Neural cell (in vitro differentiated cells): Measurements from ENCODE around the gene MISFA. TPM values are rescaled to one million over a fixed set of nuclear protein-coding genes. Genes with fewer than 3 reads are reported as not detected.

ENCODE experiments used
- H2AFZ ChIP-seq: fragments of 200-600, 300-800 bp; sonication (generic), shearing (Covaris generic); 2 replicates; pipeline ENCODE4 v1.6.0; 2014; ENCODE audit warnings: low read depth, mild to moderate bottlenecking, antibody characterized with exemption, low read length, moderate library complexity
- H3F3A ChIP-seq: fragments of 200-600 bp; shearing (Covaris generic); 2 replicates; pipeline ENCODE4 v1.6.1; 2016; ENCODE audit warnings: mild to moderate bottlenecking, moderate library complexity, mixed read lengths, antibody characterized with exemption, low read length; ENCODE audit not compliant: insufficient read depth, poor library complexity, severe bottlenecking
- H3K27ac ChIP-seq: fragments of 200-600, 300-800 bp; sonication (generic), shearing (Covaris generic); 2 replicates; pipeline ENCODE4 v1.5.1; 2014; ENCODE audit warnings: mild to moderate bottlenecking, low read length, moderate library complexity
- H3K27me3 ChIP-seq: fragments of 300-800, 200-600 bp; sonication (generic), shearing (Covaris generic); 2 replicates; pipeline ENCODE4 v1.6.0; 2014; ENCODE audit warnings: mild to moderate bottlenecking, low read depth, low read length, moderate library complexity; ENCODE audit not compliant: insufficient read depth
- H3K36me3 ChIP-seq: fragments of 300-800, 200-600 bp; sonication (generic), shearing (Covaris generic); 2 replicates; pipeline ENCODE4 v1.5.1; 2014; ENCODE audit warnings: mild to moderate bottlenecking, antibody characterized with exemption, low read length, moderate library complexity; ENCODE audit not compliant: insufficient read depth
- H3K4me2 ChIP-seq: fragments of 300-800, 200-600 bp; sonication (generic), shearing (Covaris generic); 2 replicates; pipeline ENCODE4 v1.6.0; 2014; ENCODE audit warnings: mild to moderate bottlenecking, low read length
- H3K4me3 ChIP-seq: fragments of 300-800, 200-600 bp; sonication (generic), shearing (Covaris generic); 2 replicates; pipeline ENCODE4 v1.5.1; 2014; ENCODE audit warnings: mild to moderate bottlenecking, low read length, moderate library complexity
- H3K79me2 ChIP-seq: fragments of 200-600 bp; shearing (Covaris generic); replicated peaks from 2 replicates; pipeline ENCODE4 v1.6.0; 2014; ENCODE audit warnings: mild to moderate bottlenecking, low read length, moderate library complexity; ENCODE audit not compliant: insufficient read depth
- H3K9ac ChIP-seq: fragments of 300-800, 200-600 bp; sonication (generic), shearing (Covaris generic); 2 replicates; pipeline ENCODE4 v1.6.1; 2016; ENCODE audit warnings: mild to moderate bottlenecking, low read length, mixed read lengths
- H3K9me2 ChIP-seq: fragments of 200-600 bp; shearing (Covaris generic); 2 replicates; pipeline ENCODE4 v1.6.1; 2016; ENCODE audit warnings: mild to moderate bottlenecking, low read length, mixed read lengths; ENCODE audit not compliant: insufficient read depth
- H3K9me3 ChIP-seq: fragments of 200-600, 300-800 bp; sonication (generic), shearing (Covaris generic); 2 replicates; pipeline ENCODE4 v1.6.1; 2016; ENCODE audit warnings: mild to moderate bottlenecking, mixed run types, low read length, moderate library complexity, mixed read lengths
- H4K20me1 ChIP-seq: fragments of 200-600 bp; shearing (Covaris generic); 2 replicates; pipeline ENCODE4 v1.6.1; 2016; ENCODE audit warnings: mild to moderate bottlenecking, mixed run types; ENCODE audit not compliant: insufficient read depth
- EP300 ChIP-seq: fragments of 450-650 bp; conservative IDR thresholded peaks from 2 replicates; pipeline ENCODE4 v1.6.1; 2014; ENCODE audit warnings: antibody characterized with exemption, mild to moderate bottlenecking, moderate library complexity; ENCODE audit not compliant: poor library complexity, severe bottlenecking
- EZH2 ChIP-seq: fragments of 200-600, 300-800 bp; shearing (Covaris generic), sonication (generic); IDR thresholded peaks from 2 replicates; pipeline ENCODE4 v1.6.1; 2014; ENCODE audit warnings: antibody characterized with exemption, low read length, borderline replicate concordance, mild to moderate bottlenecking; ENCODE audit not compliant: insufficient read depth, poor library complexity, severe bottlenecking
- MXI1 ChIP-seq: fragments of 450-650 bp; conservative IDR thresholded peaks from 2 replicates; pipeline ENCODE4 v1.6.1; 2014; ENCODE audit warnings: antibody characterized with exemption, mild to moderate bottlenecking; ENCODE audit not compliant: poor library complexity, severe bottlenecking
- POLR2AphosphoS5 ChIP-seq: IDR thresholded peaks from 2 replicates; pipeline ENCODE4 v1.6.1; 2012
- RAD21 ChIP-seq: fragments of 450-650 bp; conservative IDR thresholded peaks from 2 replicates; pipeline ENCODE4 v1.6.1; 2014; ENCODE audit warnings: antibody characterized with exemption, mild to moderate bottlenecking, moderate library complexity
- SMC3 ChIP-seq: fragments of 450-650 bp; conservative IDR thresholded peaks from 2 replicates; pipeline ENCODE4 v1.6.1; 2014; ENCODE audit warnings: antibody characterized with exemption, mild to moderate bottlenecking, moderate library complexity; ENCODE audit not compliant: poor library complexity
- TAF1 ChIP-seq: IDR thresholded peaks from 2 replicates; pipeline ENCODE4 v1.6.1; 2012; ENCODE audit warnings: low read depth
- polyA plus RNA-seq: library from polyadenylated mRNA; depleted of rRNA; stranded (reverse); fragments of >200 nt; gene quantifications from 2 replicates; pipeline ENCODE4 v1.2.3, GENCODE V29; 2014
- TF ChIP-seq, protein P1 (sequence below): IDR thresholded peaks from 2 replicates; pipeline ENCODE4 v1.6.1; 2012; ENCODE audit warnings: borderline replicate concordance
- TF ChIP-seq, protein P2 (sequence below): fragments of 450-650 bp; IDR thresholded peaks from 2 replicates; pipeline ENCODE4 v1.5.1; 2014; ENCODE audit warnings: antibody characterized with exemption, mild to moderate bottlenecking, moderate library complexity; ENCODE audit not compliant: poor library complexity, severe bottlenecking

The MISFA gene
- polyA plus RNA-seq, 1 donor from 2014 or later = 6.0 TPM

- no peak overlapping the region for H2AFZ ChIP-seq
- TF ChIP-seq, protein P1, sequence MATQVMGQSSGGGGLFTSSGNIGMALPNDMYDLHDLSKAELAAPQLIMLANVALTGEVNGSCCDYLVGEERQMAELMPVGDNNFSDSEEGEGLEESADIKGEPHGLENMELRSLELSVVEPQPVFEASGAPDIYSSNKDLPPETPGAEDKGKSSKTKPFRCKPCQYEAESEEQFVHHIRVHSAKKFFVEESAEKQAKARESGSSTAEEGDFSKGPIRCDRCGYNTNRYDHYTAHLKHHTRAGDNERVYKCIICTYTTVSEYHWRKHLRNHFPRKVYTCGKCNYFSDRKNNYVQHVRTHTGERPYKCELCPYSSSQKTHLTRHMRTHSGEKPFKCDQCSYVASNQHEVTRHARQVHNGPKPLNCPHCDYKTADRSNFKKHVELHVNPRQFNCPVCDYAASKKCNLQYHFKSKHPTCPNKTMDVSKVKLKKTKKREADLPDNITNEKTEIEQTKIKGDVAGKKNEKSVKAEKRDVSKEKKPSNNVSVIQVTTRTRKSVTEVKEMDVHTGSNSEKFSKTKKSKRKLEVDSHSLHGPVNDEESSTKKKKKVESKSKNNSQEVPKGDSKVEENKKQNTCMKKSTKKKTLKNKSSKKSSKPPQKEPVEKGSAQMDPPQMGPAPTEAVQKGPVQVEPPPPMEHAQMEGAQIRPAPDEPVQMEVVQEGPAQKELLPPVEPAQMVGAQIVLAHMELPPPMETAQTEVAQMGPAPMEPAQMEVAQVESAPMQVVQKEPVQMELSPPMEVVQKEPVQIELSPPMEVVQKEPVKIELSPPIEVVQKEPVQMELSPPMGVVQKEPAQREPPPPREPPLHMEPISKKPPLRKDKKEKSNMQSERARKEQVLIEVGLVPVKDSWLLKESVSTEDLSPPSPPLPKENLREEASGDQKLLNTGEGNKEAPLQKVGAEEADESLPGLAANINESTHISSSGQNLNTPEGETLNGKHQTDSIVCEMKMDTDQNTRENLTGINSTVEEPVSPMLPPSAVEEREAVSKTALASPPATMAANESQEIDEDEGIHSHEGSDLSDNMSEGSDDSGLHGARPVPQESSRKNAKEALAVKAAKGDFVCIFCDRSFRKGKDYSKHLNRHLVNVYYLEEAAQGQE = no peak
- TF ChIP-seq SMC3 (no peak), RAD21 (no peak), POLR2AphosphoS5 (no peak), TAF1 (no peak), EP300 (no peak), EZH2 (no peak), MXI1 (no peak)
- TF ChIP-seq, protein P2, sequence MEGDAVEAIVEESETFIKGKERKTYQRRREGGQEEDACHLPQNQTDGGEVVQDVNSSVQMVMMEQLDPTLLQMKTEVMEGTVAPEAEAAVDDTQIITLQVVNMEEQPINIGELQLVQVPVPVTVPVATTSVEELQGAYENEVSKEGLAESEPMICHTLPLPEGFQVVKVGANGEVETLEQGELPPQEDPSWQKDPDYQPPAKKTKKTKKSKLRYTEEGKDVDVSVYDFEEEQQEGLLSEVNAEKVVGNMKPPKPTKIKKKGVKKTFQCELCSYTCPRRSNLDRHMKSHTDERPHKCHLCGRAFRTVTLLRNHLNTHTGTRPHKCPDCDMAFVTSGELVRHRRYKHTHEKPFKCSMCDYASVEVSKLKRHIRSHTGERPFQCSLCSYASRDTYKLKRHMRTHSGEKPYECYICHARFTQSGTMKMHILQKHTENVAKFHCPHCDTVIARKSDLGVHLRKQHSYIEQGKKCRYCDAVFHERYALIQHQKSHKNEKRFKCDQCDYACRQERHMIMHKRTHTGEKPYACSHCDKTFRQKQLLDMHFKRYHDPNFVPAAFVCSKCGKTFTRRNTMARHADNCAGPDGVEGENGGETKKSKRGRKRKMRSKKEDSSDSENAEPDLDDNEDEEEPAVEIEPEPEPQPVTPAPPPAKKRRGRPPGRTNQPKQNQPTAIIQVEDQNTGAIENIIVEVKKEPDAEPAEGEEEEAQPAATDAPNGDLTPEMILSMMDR = no peak
- no peaks in the 10 kb centered on the region for H3F3A ChIP-seq
- H3K4me3 ChIP-seq = no peak overlapping the region
- no peaks in the 10 kb centered on the region for H3K9me2 ChIP-seq
- no peaks in the 10 kb centered on the region for H3K27me3 ChIP-seq
- H3K9me3 ChIP-seq = no peaks in the 10 kb centered on the region
- H3K36me3 ChIP-seq = peaks cover 15% of the 10 kb centered on the region
- no peak overlapping the region for H3K4me2 ChIP-seq
- no peaks in the 10 kb centered on the region for H4K20me1 ChIP-seq
- no peak overlapping the region for H3K9ac ChIP-seq
- H3K27ac ChIP-seq = no peak overlapping the region
- H3K79me2 ChIP-seq = no peaks in the 10 kb centered on the region
Observed at GRCh38 chr11:18612394-18612793, 12.8 kb downstream of the MISFA start.

DNA sequence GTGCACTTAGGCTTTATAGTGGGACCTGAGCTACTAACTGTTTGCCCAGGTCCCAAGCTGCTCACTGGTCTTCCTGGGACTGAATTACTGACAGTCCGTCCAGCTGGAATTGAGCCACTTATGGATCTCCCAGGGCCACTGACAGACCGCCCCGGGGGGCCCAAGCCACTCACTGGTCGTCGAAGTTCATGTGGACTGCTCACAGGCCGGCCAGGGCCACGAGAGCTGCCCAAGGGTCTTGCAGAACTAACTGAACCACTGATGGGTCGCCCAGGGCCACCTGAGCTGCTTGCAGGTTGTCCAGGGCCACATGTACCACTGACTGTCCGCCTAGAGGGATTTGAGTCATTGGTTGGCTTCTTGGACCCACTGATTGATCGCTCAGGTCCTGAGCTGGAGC is 15.1 kb downstream of the MISFA start:
- Histone ChIP-seq H3K9ac (no peak overlapping the region), H3K79me2 (peaks cover 4% of the 10 kb centered on the region), H3K9me2 (no peaks in the 10 kb centered on the region), H3K4me2 (no peak overlapping the region), H3K27ac (no peak overlapping the region), H2AFZ (no peak overlapping the region), H3K4me3 (no peak overlapping the region), H3F3A (no peaks in the 10 kb centered on the region), H3K27me3 (no peaks in the 10 kb centered on the region), H4K20me1 (no peaks in the 10 kb centered on the region), H3K9me3 (no peaks in the 10 kb centered on the region), H3K36me3 (peaks cover 15% of the 10 kb centered on the region)
- TF ChIP-seq EP300 = no peak
